HG02943 (cell line): ENCODE results near the gene PRKAG2.

ENCODE experiments used
- ATAC-seq: cut with Tn5 transposase; IDR thresholded peaks from one replicate; pipeline ENCODE4 v1.9.1; 2021; ENCODE audit warnings: mild to moderate bottlenecking, low read depth, moderate library complexity; ENCODE audit not compliant: unreplicated experiment

PRKAG2 gene

GRCh38 chr7:151719031-151719896, 157.7 kb downstream of the PRKAG2 start:
- ATAC-seq: no peak

GRCh38 chr7:151717918-151718317, 159.0 kb downstream of the PRKAG2 start:
- ATAC-seq: no peak

- no peak for ATAC-seq
Measured at GRCh38 chr7:151717415-151717814, 159.5 kb downstream of the PRKAG2 start.

GRCh38 chr7:151716323-151716722, 160.6 kb downstream of the PRKAG2 start:
- no peak for ATAC-seq

GRCh38 chr7:151715666-151716315, 161.1 kb downstream of the PRKAG2 start:
- ATAC-seq: no peak

DNA sequence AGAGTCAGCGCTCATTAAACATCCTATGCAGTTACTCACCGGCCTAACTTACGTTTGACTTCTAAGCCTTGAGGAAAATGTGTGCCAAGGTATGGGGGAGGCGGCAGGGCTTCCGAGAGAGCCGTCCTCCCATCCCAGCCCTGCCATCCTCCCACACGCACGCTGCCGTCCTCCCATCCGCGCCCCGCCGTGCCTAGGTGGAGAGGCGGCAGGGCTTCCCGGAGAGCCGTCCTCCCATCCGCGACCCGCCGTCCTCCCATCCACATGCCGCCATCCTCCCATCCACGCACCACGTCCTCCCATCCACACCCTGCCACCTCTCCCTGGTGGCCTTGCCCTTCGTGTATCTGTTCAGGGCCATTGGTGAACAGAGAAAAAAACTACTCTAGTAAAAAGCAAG, 162.7 kb downstream of the PRKAG2 start:
- no peak for ATAC-seq

DNA sequence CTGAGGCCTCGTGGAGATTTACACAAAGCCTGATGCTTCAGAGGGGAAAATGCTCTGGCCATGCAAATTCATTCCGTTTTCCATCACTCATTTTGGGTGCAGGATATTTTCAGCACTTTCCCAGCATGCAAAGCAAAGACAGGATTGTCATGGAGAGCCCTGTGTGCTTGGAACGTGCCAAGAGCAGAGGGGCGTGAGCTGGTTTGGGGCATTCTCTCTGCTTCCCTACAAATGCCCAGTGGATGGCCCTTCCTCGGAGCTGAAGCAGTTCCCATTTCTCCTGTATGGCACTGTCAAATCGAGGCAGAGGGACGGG, 164.1 kb downstream of the PRKAG2 start:
- no peak for ATAC-seq

GRCh38 chr7:151711906-151712809, 164.8 kb downstream of the PRKAG2 start:
- ATAC-seq: no peak

DNA sequence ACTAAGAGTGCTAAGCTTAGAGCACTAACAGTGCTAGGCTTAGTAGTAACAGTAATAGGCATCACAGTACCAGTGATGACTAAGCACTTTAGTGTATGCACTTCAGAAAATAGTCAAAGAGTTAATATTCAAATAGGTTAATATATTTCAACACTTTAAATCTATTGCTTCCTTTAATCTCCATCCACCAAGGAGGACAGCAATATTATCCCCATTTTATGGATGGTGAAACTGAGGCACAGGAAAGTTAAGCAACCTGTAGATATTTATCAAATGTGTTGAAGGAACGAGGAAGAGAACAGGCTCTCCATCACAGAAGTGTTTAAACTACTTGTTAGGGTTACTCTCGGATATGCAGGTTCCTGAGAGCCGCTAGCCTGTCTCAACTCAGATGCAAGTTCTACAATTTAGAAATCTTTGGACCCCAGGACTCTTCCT, 165.5 kb downstream of the PRKAG2 start:
- no peak for ATAC-seq

DNA sequence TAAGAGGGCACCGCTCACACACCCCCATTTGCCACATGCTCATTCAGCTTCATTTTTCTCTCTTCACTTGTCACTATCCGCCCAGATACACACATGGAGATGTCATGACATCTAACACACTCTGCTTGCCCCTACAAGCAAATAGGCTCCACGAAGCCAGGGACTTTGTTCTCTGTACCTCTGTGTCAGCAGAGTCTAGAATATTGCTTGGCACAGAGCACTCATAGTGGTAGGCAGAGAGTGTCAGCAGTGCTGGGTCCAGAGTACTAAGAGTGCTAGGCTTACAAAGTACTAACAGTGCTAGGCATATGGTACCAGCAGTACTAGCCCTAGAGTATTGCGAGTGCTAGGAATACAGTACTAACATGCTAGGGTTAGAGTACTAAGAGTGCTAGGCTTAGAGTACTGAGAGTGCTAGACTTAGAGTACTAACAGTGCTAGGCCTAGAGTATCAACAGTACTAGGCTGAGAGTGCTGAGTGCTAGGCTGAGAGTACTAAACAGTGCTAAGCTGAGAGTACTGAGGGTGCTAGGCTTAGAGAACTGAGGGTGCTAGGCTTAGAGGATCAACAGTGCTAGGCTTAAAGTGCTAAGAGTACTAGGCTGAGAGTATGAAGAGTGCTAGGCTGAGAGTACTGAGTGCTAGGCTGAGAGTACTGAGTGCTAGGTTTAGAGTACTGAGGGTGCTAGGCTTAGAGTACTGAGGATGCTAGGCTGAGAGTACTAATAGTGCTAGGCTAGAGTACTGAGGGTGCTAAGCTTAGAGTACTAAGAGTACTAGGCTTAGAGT, 166.1 kb downstream of the PRKAG2 start:
- ATAC-seq: no peak

- no peak for ATAC-seq
Measured at GRCh38 chr7:151710121-151710640, 166.7 kb downstream of the PRKAG2 start.

DNA sequence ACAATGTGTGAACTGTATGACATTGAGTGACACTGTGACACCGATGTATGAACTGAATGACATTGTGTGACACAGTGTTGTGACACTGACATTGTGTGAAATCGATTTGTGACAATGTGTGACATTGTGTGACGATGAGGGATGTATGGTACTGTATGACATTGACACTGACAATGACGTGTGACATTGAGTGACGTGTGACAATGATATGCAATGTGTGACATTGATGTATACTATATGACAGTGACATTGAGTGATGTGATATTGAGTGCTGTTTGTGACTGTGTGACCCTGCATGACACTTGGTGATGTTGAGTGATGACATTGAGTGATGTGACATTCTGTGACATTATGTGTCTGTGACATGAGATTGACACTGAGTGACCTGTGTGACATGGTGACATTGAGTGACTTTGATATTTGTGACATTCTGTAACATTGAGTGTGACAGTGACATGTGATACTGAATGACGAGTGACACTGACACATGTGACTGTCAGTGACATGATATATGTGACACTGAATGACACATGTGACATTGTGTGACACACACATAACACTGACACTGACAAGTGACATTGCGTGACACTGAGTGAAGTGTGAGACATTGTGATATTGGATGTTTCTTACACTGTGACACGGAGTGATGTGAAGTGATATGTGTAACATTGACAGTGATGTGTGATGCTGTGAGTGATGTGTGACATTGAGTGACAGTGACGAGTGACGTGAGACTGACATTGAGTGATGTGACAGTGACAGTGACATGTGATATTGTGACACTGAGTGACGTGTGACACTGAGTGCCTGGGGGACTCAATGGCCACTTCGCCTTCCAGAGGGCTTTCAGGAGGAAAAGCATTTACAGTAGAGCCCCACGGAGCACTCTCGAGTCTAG, 167.5 kb downstream of the PRKAG2 start:
- no peak for ATAC-seq

- no peak for ATAC-seq
Measured at GRCh38 chr7:151708610-151709009, 168.3 kb downstream of the PRKAG2 start.

- ATAC-seq: no peak
Measured at GRCh38 chr7:151707757-151708156, 169.2 kb downstream of the PRKAG2 start.

DNA sequence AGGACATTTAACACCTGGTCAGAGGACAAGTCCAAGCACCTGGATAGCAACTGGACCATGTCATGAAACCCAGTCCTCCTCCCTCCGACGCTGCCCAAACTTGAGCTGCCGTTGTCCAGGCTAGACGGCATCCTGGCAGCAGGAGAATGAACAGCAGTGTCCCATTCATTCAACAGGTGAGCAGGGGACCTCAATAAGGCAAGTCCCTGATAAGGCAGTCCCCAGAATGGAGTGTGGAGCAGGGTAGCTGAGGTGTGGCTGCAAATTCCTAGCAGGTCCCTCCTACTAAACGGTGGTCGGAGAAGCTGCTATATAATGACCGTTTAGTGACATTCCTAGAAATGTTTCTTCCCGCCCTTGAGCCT, 169.8 kb downstream of the PRKAG2 start:
- ATAC-seq: no peak

- no peak for ATAC-seq
Measured at GRCh38 chr7:151706277-151707104, 170.4 kb downstream of the PRKAG2 start.

DNA sequence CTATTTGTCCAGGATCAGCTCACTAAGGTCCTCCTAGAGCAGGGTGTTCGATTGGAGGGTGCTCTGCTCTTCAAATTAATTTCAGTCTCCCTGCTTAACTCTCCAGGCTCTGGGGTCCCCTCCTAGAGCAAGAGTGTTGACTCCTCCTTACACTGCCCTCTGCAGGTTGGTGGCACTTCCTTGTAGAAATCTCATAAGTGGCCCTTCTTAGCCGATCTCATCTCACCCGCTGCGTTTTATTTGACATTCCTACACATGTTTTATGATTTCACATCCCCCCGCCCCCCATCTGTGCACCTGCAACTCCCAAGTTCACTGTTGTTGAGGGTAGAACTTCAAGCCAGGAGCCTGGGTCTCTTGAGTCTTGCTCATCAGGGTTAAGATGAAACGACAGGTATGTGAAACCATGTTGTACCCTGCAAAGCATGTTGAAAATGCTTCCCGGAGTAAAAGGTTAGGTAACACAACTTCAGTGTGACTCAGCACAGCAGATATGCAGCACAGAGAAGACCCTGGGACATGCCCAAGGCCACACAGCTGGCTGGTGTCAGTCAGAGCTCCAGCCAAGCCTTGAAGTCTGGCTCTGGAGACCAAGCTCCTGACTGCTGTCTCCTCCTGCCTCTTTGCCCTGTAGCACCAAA, 171.2 kb downstream of the PRKAG2 start:
- no peak for ATAC-seq
